ENCODE data around the gene GCLM.

DNA sequence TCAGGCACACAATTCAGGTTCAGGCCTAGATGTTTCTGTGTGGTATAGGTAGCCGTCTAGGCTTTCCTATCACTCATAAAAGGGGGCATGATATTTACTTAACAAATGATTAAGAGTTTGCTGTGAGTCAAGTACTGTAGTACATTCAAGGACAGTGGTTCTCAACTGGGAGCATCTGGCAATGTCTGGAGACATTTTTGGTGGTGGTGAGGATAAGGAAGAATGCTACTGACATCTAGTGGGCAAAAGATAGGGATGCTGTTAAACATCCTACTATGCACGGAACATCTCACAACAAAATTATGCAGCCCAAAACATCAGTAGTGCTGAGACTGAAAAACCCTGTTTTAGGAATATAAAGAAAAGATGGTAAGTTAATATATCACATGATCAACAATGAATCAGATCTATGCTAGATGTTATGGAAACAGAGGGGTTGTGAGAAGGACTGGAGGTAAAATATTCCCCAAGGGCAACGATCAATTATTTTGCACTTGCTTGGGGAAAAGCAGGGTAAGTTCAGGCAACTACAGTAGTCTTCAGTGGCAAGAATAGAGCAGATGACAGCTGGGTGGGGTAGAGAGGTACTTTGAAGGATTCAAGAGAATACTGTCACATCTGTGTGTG, 35.1 kb downstream of the GCLM start:
- TF ChIP-seq, protein P1, sequence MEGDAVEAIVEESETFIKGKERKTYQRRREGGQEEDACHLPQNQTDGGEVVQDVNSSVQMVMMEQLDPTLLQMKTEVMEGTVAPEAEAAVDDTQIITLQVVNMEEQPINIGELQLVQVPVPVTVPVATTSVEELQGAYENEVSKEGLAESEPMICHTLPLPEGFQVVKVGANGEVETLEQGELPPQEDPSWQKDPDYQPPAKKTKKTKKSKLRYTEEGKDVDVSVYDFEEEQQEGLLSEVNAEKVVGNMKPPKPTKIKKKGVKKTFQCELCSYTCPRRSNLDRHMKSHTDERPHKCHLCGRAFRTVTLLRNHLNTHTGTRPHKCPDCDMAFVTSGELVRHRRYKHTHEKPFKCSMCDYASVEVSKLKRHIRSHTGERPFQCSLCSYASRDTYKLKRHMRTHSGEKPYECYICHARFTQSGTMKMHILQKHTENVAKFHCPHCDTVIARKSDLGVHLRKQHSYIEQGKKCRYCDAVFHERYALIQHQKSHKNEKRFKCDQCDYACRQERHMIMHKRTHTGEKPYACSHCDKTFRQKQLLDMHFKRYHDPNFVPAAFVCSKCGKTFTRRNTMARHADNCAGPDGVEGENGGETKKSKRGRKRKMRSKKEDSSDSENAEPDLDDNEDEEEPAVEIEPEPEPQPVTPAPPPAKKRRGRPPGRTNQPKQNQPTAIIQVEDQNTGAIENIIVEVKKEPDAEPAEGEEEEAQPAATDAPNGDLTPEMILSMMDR (conservative IDR thresholded peaks at IDR 0.05; ENCODE audit: low read depth, low read length) = peak; percentile 59
- TF ChIP-seq EZH2 (IDR thresholded peaks at IDR 0.05; ENCODE audit: borderline replicate concordance, low read depth, low read length, poor library complexity, severe bottlenecking) = no peak
